SU-DHL-6 (cell line): ENCODE results near the gene CTU2.

Source experiments
- EZH2phosphoT487 ChIP-seq: fragments of 200-600 bp; sonication (generic), shearing (Covaris generic); conservative IDR thresholded peaks from 2 replicates; pipeline ENCODE4 v1.6.1; 2018; ENCODE audit warnings: mild to moderate bottlenecking, antibody characterized with exemption, low read length, moderate library complexity, mixed read lengths
- TF ChIP-seq, protein P1 (sequence below): fragments of 200-600 bp; sonication (generic); IDR thresholded peaks from one replicate; pipeline ENCODE4 v1.5.1; 2017; ENCODE audit warnings: antibody characterized with exemption, mild to moderate bottlenecking, low read length, moderate library complexity; ENCODE audit not compliant: insufficient read depth, poor library complexity, severe bottlenecking

GRCh38 chr16:88736496-88736895 is 30.2 kb downstream of the CTU2 start:
- TF ChIP-seq, protein P1, sequence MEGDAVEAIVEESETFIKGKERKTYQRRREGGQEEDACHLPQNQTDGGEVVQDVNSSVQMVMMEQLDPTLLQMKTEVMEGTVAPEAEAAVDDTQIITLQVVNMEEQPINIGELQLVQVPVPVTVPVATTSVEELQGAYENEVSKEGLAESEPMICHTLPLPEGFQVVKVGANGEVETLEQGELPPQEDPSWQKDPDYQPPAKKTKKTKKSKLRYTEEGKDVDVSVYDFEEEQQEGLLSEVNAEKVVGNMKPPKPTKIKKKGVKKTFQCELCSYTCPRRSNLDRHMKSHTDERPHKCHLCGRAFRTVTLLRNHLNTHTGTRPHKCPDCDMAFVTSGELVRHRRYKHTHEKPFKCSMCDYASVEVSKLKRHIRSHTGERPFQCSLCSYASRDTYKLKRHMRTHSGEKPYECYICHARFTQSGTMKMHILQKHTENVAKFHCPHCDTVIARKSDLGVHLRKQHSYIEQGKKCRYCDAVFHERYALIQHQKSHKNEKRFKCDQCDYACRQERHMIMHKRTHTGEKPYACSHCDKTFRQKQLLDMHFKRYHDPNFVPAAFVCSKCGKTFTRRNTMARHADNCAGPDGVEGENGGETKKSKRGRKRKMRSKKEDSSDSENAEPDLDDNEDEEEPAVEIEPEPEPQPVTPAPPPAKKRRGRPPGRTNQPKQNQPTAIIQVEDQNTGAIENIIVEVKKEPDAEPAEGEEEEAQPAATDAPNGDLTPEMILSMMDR = no peak
- TF ChIP-seq EZH2phosphoT487 = no peak
